CD4-positive, alpha-beta memory T cell (primary cell): Measurements from ENCODE around the gene HIVEP1. TPM values are rescaled to one million over a fixed set of nuclear protein-coding genes. Genes with fewer than 3 reads are reported as not detected.

ENCODE experiments used
- CTCF ChIA-PET: fragments of 350-600 bp; sonication (Branson Sonifier 250); formaldehyde crosslinking; loops from one replicate; lab custom pipeline; 2021; ENCODE audit warnings: inconsistent platforms; ENCODE audit not compliant: partially characterized antibody; lab: Charles Lee
- POLR2A ChIA-PET: fragments of 350-600 bp; sonication (Branson Sonifier 250); formaldehyde crosslinking; loops from one replicate; lab custom pipeline; 2021; ENCODE audit not compliant: partially characterized antibody; lab: Charles Lee
- DNase-seq, 5 donors: peaks; one replicate each; pipeline versions ENCODE4 v3.0.0 to v3.0.0-alpha.2; 2020 to 2022; ENCODE audit warnings: mixed read lengths in 1 of 5
- H3K27ac ChIP-seq: one replicate; pipeline ENCODE4 v1.7.0; 2013; ENCODE audit warnings: low read depth, low read length
- H3K27me3 ChIP-seq: 2 replicates; pipeline ENCODE4 v1.7.0; 2013; ENCODE audit warnings: mild to moderate bottlenecking, low read length, moderate library complexity; ENCODE audit not compliant: insufficient read depth
- H3K36me3 ChIP-seq: 2 replicates; pipeline ENCODE4 v1.7.0; 2013; ENCODE audit warnings: mild to moderate bottlenecking, low read length, moderate library complexity; ENCODE audit not compliant: insufficient read depth
- H3K4me1 ChIP-seq: 2 replicates; pipeline ENCODE4 v1.7.0; 2013; ENCODE audit warnings: mild to moderate bottlenecking, low read length, moderate library complexity; ENCODE audit not compliant: insufficient read depth
- H3K4me3 ChIP-seq, 2 donors: one replicate each; pipeline ENCODE4 v1.7.0; 2013; ENCODE audit warnings: low read length in 2 of 2, mild to moderate bottlenecking in 1 of 2
- H3K9me3 ChIP-seq, 2 donors: one replicate each; pipeline ENCODE4 v1.7.0; 2013; ENCODE audit warnings: low read length in 2 of 2, control low read depth in 1 of 2; ENCODE audit not compliant: control insufficient read depth in 1 of 2
- H3K27ac Mint-ChIP-seq, 7 donors: one replicate each; pipeline ENCODE4 v1.8.0; 2020 to 2021; ENCODE audit warnings: mixed read lengths in 7 of 7, mild to moderate bottlenecking in 6 of 7, inconsistent platforms in 3 of 7, moderate library complexity in 3 of 7
- H3K27me3 Mint-ChIP-seq, 2 donors: one replicate each; pipeline ENCODE4 v1.8.0; 2020 to 2021; ENCODE audit warnings: mixed read lengths in 2 of 2
- H3K36me3 Mint-ChIP-seq, 2 donors: one replicate each; pipeline ENCODE4 v1.8.0; 2020 to 2021; ENCODE audit warnings: mixed read lengths in 2 of 2, inconsistent platforms in 1 of 2, mild to moderate bottlenecking in 1 of 2
- H3K4me1 Mint-ChIP-seq, 4 donors: one replicate each; pipeline ENCODE4 v1.8.0; 2020 to 2021; ENCODE audit warnings: mixed read lengths in 4 of 4, mild to moderate bottlenecking in 1 of 4
- H3K4me3 Mint-ChIP-seq, 8 donors: one replicate each; pipeline ENCODE4 v1.8.0; 2020 to 2021; ENCODE audit warnings: mixed read lengths in 8 of 8, mild to moderate bottlenecking in 7 of 8, moderate library complexity in 6 of 8, inconsistent platforms in 3 of 8
- H3K9me3 Mint-ChIP-seq, 8 donors: one replicate each; pipeline ENCODE4 v1.8.0; 2020 to 2021; ENCODE audit warnings: mixed read lengths in 8 of 8, mild to moderate bottlenecking in 5 of 8, inconsistent platforms in 3 of 8, moderate library complexity in 1 of 8
- intact Hi-C: fragments of 100-400 bp; cut with micrococcal nuclease; formaldehyde crosslinking; loops from one replicate; pipeline ENCODE4 v1.15.1; 2023
- polyA plus RNA-seq, 2 donors: library from polyadenylated mRNA; unstranded; fragments of 300-500 nt; fragmentation: Illumina TruSeq; gene quantifications; one replicate each; pipeline ENCODE4 v1.2.3, GENCODE V29; 2021
- total RNA-seq, 2 experiments: library from RNA; stranded (reverse); gene quantifications; one replicate each; pipeline ENCODE4 v1.2.3, GENCODE V29; 2021

Gene HIVEP1
- total RNA-seq (10 to 100 TPM; 16.6 to 17.6 TPM), polyA plus RNA-seq (1 to 10 TPM in 1 of 2 donors, under 1 TPM in 1; 0.47 to 7.2 TPM)

- H3K36me3 Mint-ChIP-seq = peaks cover 21 to 33% of the 10 kb centered on the region in 2 donors
- peaks cover 37% of the 10 kb centered on the region for H3K4me1 ChIP-seq
- no peaks in the 10 kb centered on the region for H3K9me3 ChIP-seq
- DNase-seq = no peak
- peak within 1 kb of the TSS; percentile 9 to 85 for H3K4me3 ChIP-seq
- peaks cover 14% of the 10 kb centered on the region for H3K36me3 ChIP-seq
- peaks cover 0 to 3% of the 10 kb centered on the region in 2 donors for H3K27me3 Mint-ChIP-seq
- peak within 1 kb of the TSS; percentile 95 to 99 (median 98) for H3K4me3 Mint-ChIP-seq
- intact Hi-C loops = loop anchor here (5.0 to 10.0 kb wide), 3 partner anchors 125 to 1175 kb away; partner anchors contain the start of gene MAK
- POLR2A ChIA-PET = interaction anchor here (0.6 to 6.4 kb wide), 9 partner anchors 10 to 300 kb away, joined by 3 to 45 read pairs (median 3); no protein-coding TSS in a partner anchor
- H3K27ac ChIP-seq = peak within 1 kb of the TSS; percentile 61
- H3K27ac Mint-ChIP-seq = peak within 1 kb of the TSS; percentile 98 to 100 (median 99)
- no peaks in the 10 kb centered on the region for H3K27me3 ChIP-seq
- peaks cover 32 to 64% (median 48%) of the 10 kb centered on the region in 4 donors for H3K4me1 Mint-ChIP-seq
- CTCF ChIA-PET = no interaction called here
- peaks cover 0 to 4% (median 0%) of the 10 kb centered on the region in 8 donors for H3K9me3 Mint-ChIP-seq
These were observed at the start of gene HIVEP1 for GRCh38 chr6:12012038-12012557. TSS of gene HIVEP1 (plus strand) at chr6:12012312. CDS start at chr6:12015629, 3,317 bp downstream.

DNA sequence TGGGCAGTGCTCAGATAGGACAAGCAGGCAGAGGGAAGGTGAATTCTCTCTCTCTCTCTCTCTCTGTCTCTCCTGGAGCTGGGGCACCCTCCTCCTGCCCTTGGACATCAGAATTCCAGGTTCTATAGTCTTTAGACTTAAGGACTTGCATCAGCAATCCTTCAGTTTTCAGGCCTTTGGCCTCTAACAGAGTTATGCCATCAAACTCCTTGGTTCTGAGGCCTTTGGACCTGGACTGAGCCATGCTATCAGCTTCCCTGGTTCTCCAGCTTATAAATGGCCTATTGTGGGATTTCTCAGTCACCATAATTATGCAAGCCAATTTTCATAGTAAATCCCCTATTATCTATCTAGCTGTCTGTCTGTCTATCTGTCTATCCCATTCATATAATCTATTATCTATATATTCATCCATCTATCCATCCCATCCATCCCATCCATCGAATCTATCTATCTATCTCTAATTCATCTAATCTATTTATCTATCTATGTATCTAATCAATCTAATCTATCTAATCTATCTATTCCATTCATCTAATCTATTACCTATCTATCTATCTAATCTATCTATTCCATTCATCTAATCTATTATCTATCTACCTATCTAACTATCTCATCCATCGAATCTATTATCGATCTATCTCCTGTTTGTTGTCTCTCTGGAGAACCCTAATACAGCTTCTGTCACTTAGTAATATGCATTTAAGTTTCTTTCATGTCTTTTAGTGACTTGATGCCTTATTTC, 48.2 kb upstream of the HIVEP1 start:
- Histone ChIP-seq H3K9me3 (no peaks in the 10 kb centered on the region), H3K36me3 (no peaks in the 10 kb centered on the region), H3K27me3 (no peaks in the 10 kb centered on the region), H3K4me1 (no peaks in the 10 kb centered on the region), H3K4me3 (no peak overlapping the region), H3K27ac (no peak overlapping the region)
- intact Hi-C loops = no loop called here
- ChIA-PET POLR2A (no interaction called here), CTCF (no interaction called here)
- Mint-ChIP-seq H3K4me1 (peaks cover 0 to 2% (median 0%) of the 10 kb centered on the region in 4 donors), H3K9me3 (no peaks in the 10 kb centered on the region), H3K4me3 (no peak overlapping the region), H3K36me3 (no peaks in the 10 kb centered on the region), H3K27me3 (no peaks in the 10 kb centered on the region), H3K27ac (no peak overlapping the region)
- DNase-seq = no peak

DNA sequence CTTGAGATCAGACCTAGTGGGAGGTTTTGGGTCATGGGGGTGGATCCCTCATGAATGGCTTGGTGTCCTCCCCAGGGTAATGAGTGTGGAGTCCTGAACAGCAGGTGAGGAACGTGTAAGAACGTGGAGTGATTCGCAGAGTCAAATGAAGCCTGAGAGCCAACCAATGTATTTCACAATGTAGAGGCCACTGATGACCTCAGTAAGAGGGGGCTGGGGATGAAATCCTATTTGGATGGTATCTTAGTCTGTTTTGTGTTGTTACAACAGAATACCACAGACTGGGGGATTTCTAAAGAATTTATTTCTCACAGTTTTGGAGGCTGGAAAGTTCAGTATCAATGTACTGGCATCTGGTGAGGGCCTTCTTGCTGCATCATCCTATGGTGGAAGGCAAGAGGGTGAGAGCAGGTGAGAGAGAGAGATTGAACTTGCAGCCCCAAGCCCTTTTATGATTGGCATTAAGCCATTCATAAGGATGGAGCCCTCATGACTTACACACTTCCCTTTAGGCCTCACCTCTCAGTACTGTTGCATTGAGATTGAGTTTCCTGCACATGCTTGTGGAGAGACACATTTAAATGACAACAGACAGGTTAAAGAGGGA, 47.3 kb upstream of the HIVEP1 start:
- ChIA-PET CTCF (no interaction called here), POLR2A (no interaction called here)
- Histone ChIP-seq H3K9me3 (no peaks in the 10 kb centered on the region), H3K27ac (no peak overlapping the region), H3K4me3 (no peak overlapping the region), H3K27me3 (no peaks in the 10 kb centered on the region), H3K36me3 (no peaks in the 10 kb centered on the region), H3K4me1 (no peaks in the 10 kb centered on the region)
- Mint-ChIP-seq H3K36me3 (no peaks in the 10 kb centered on the region), H3K9me3 (no peaks in the 10 kb centered on the region), H3K4me3 (no peak overlapping the region), H3K27ac (no peak overlapping the region), H3K4me1 (peaks cover 0 to 2% (median 0%) of the 10 kb centered on the region in 4 donors), H3K27me3 (no peaks in the 10 kb centered on the region)
- intact Hi-C loops = no loop called here
- DNase-seq = no peak

GRCh38 chr6:11965499-11965898, 46.6 kb upstream of the HIVEP1 start:
- Mint-ChIP-seq H3K27me3 (no peaks in the 10 kb centered on the region), H3K4me1 (peaks cover 0 to 2% (median 0%) of the 10 kb centered on the region in 4 donors), H3K9me3 (no peaks in the 10 kb centered on the region), H3K4me3 (no peak overlapping the region), H3K36me3 (no peaks in the 10 kb centered on the region), H3K27ac (no peak overlapping the region)
- intact Hi-C loops = no loop called here
- Histone ChIP-seq H3K27me3 (no peaks in the 10 kb centered on the region), H3K4me3 (no peak overlapping the region), H3K36me3 (no peaks in the 10 kb centered on the region), H3K9me3 (no peaks in the 10 kb centered on the region), H3K4me1 (no peaks in the 10 kb centered on the region), H3K27ac (no peak overlapping the region)
- DNase-seq = no peak
- POLR2A ChIA-PET = no interaction called here
- CTCF ChIA-PET = no interaction called here

- no peaks in the 10 kb centered on the region for H3K36me3 ChIP-seq
- POLR2A ChIA-PET = no interaction called here
- Mint-ChIP-seq H3K9me3 (no peaks in the 10 kb centered on the region), H3K4me1 (peaks cover 0 to 2% (median 0%) of the 10 kb centered on the region in 4 donors), H3K27me3 (peaks cover 0 to 2% of the 10 kb centered on the region in 2 donors), H3K27ac (no peak overlapping the region), H3K36me3 (no peaks in the 10 kb centered on the region), H3K4me3 (no peak overlapping the region)
- no peak overlapping the region for H3K27ac ChIP-seq
- no peaks in the 10 kb centered on the region for H3K27me3 ChIP-seq
- no peaks in the 10 kb centered on the region for H3K9me3 ChIP-seq
- CTCF ChIA-PET = no interaction called here
- intact Hi-C loops = no loop called here
- DNase-seq = no peak
- H3K4me3 ChIP-seq = no peak overlapping the region
- no peaks in the 10 kb centered on the region for H3K4me1 ChIP-seq
These were observed 43.8 kb upstream of the HIVEP1 start for GRCh38 chr6:11968241-11968806.

- no peak overlapping the region for H3K27ac Mint-ChIP-seq
- no peaks in the 10 kb centered on the region for H3K36me3 Mint-ChIP-seq
- DNase-seq = no peak
- Histone ChIP-seq H3K9me3 (no peaks in the 10 kb centered on the region), H3K4me1 (no peaks in the 10 kb centered on the region), H3K4me3 (no peak overlapping the region), H3K27ac (no peak overlapping the region), H3K36me3 (no peaks in the 10 kb centered on the region), H3K27me3 (no peaks in the 10 kb centered on the region)
- ChIA-PET POLR2A (no interaction called here), CTCF (no interaction called here)
- peaks cover 0 to 2% (median under 1%) of the 10 kb centered on the region in 4 donors for H3K4me1 Mint-ChIP-seq
- no peak overlapping the region for H3K4me3 Mint-ChIP-seq
- intact Hi-C loops = no loop called here
- H3K9me3 Mint-ChIP-seq = no peaks in the 10 kb centered on the region
- H3K27me3 Mint-ChIP-seq = peaks cover 0 to 2% of the 10 kb centered on the region in 2 donors
These were observed 43.0 kb upstream of the HIVEP1 start for GRCh38 chr6:11969092-11969491.

- Mint-ChIP-seq H3K9me3 (no peaks in the 10 kb centered on the region), H3K4me3 (no peak overlapping the region), H3K27me3 (peaks cover 0 to 4% of the 10 kb centered on the region in 2 donors), H3K27ac (no peak overlapping the region), H3K4me1 (peaks cover 0 to 4% (median 4%) of the 10 kb centered on the region in 4 donors), H3K36me3 (no peaks in the 10 kb centered on the region)
- no peak for DNase-seq
- Histone ChIP-seq H3K9me3 (no peaks in the 10 kb centered on the region), H3K36me3 (no peaks in the 10 kb centered on the region), H3K4me3 (no peak overlapping the region), H3K27me3 (no peaks in the 10 kb centered on the region), H3K4me1 (no peaks in the 10 kb centered on the region), H3K27ac (no peak overlapping the region)
- intact Hi-C loops = no loop called here
- POLR2A ChIA-PET = no interaction called here
- CTCF ChIA-PET = no interaction called here
These were observed 42.0 kb upstream of the HIVEP1 start for GRCh38 chr6:11970114-11970513.
